ENCODE data around the gene CPA1. TPM values are rescaled to one million over a fixed set of nuclear protein-coding genes. Genes with fewer than 3 reads are reported as not detected.
A peak's percentile ranks its signal among the peaks of the same experiment; 100 is the strongest.

The CPA1 gene
- total RNA-seq, 2 donors from 2014 or later = 26,456 to 42,834 TPM

- peak; percentile 47 to 73 (median 58) for DNase-seq
- no peaks in the 10 kb centered on the region for H3K9me3 ChIP-seq
- peak in 2 of 3 donors; percentile 2 to 4 for TF ChIP-seq POLR2A (IDR thresholded peaks at IDR 0.05)
- peak in 1 of 7 experiments; percentile 5 for TF ChIP-seq CTCF (IDR thresholded peaks at IDR 0.05)
- ATAC-seq = no peak
- H3K4me3 ChIP-seq = peak overlapping the region in 1 of 2 donors; percentile 8
- intact Hi-C loops (cut with DNase I) = loop anchor here (10.0 kb wide), 1 partner anchor 111 kb away; no protein-coding TSS in a partner anchor
- H3K27ac ChIP-seq = peak overlapping the region; percentile 96 to 99 (median 98)
- 54 to 65% methylated on average over 6 of the region's 6 CpGs for WGBS, 2 donors
- no peaks in the 10 kb centered on the region for H3K36me3 ChIP-seq (replicated peaks in 1 of 2; ENCODE audit: insufficient read depth in 1 of 2, low read depth in 2 of 2)
- peaks cover 61% of the 10 kb centered on the region for H3K4me1 ChIP-seq
- no peaks in the 10 kb centered on the region for H3K27me3 ChIP-seq
Measured at GRCh38 chr7:130385600-130386066, 5.3 kb downstream of the CPA1 start.

- Histone ChIP-seq H3K4me3 (no peak overlapping the region), H3K36me3 (replicated peaks in 1 of 2; ENCODE audit: insufficient read depth in 1 of 2, low read depth in 2 of 2) (no peaks in the 10 kb centered on the region), H3K27me3 (no peaks in the 10 kb centered on the region), H3K9me3 (no peaks in the 10 kb centered on the region), H3K4me1 (peaks cover 51% of the 10 kb centered on the region), H3K27ac (peak overlapping the region; percentile 96 to 99 (median 98))
- intact Hi-C loops (cut with DNase I) = loop anchor here (10.0 kb wide), 1 partner anchor 112 kb away; no protein-coding TSS in a partner anchor
- ATAC-seq (peak; percentile 41), DNase-seq (peak; percentile 75 to 91 (median 88))
- peak; percentile 52 to 82 (median 78) for TF ChIP-seq POLR2A (IDR thresholded peaks at IDR 0.05)
- peak in 2 of 7 experiments; percentile 2 to 6 for TF ChIP-seq CTCF (IDR thresholded peaks at IDR 0.05)
- 41 to 49% methylated on average over 3 of the region's 3 CpGs for WGBS, 2 donors
Measured at GRCh38 chr7:130386876-130387275, 6.6 kb downstream of the CPA1 start.

GRCh38 chr7:130387306-130387627, 7.0 kb downstream of the CPA1 start:
- ATAC-seq = no peak
- 28 to 35% methylated on average over 3 of the region's 3 CpGs for WGBS, 2 donors
- Histone ChIP-seq H3K27ac (peak overlapping the region; percentile 96 to 99 (median 98)), H3K9me3 (no peaks in the 10 kb centered on the region), H3K4me1 (peaks cover 51% of the 10 kb centered on the region), H3K4me3 (no peak overlapping the region), H3K36me3 (replicated peaks in 1 of 2; ENCODE audit: insufficient read depth in 1 of 2, low read depth in 2 of 2) (no peaks in the 10 kb centered on the region), H3K27me3 (no peaks in the 10 kb centered on the region)
- intact Hi-C loops (cut with DNase I) = loop anchor here (10.0 kb wide), 1 partner anchor 112 kb away; no protein-coding TSS in a partner anchor
- no peak for DNase-seq
- TF ChIP-seq CTCF (IDR thresholded peaks at IDR 0.05) (peak in 1 of 7 experiments; percentile 0), POLR2A (IDR thresholded peaks at IDR 0.05) (no peak)

- intact Hi-C loops (cut with DNase I) = loop anchor here (10.0 kb wide), 1 partner anchor 113 kb away; no protein-coding TSS in a partner anchor
- H3K27me3 ChIP-seq = no peaks in the 10 kb centered on the region
- WGBS, 2 donors = 43% methylated on average over 12 of the region's 12 CpGs
- H3K27ac ChIP-seq = peak overlapping the region; percentile 96 to 99 (median 98)
- DNase-seq (peak; percentile 53 to 81 (median 76)), ATAC-seq (peak; percentile 25)
- no peaks in the 10 kb centered on the region for H3K36me3 ChIP-seq (replicated peaks in 1 of 2; ENCODE audit: insufficient read depth in 1 of 2, low read depth in 2 of 2)
- no peaks in the 10 kb centered on the region for H3K9me3 ChIP-seq
- TF ChIP-seq CTCF (IDR thresholded peaks at IDR 0.05) = no peak
- TF ChIP-seq POLR2A (IDR thresholded peaks at IDR 0.05) = peak; percentile 20 to 34 (median 24)
- H3K4me1 ChIP-seq = peaks cover 51% of the 10 kb centered on the region
- no peak overlapping the region for H3K4me3 ChIP-seq
Measured at GRCh38 chr7:130387628-130388403, 7.5 kb downstream of the CPA1 start.
